IMR-90 (cell line): ENCODE data around the gene SLF2. TPM values are rescaled to one million over a fixed set of nuclear protein-coding genes. Genes with fewer than 3 reads are reported as not detected.

ENCODE experiments used
- ATAC-seq: fragments of 200-7000 bp; cut with Tn5 transposase; 2 replicates; pipeline ENCODE4 v1.9.1; 2020; ENCODE audit warnings: low read depth, mild to moderate bottlenecking, moderate library complexity
- BruUV-seq: library from RNA; stranded (reverse); fragments of 400-500 nt; replicated peaks from 2 replicates; lab custom pipeline; 2021; lab: Mats Ljungman, UMichigan
- CTCF ChIA-PET: fragments of 300-600 bp; formaldehyde crosslinking; extraction: SDS; loops from one replicate; lab custom pipeline; 2021; ENCODE audit warnings: antibody characterized with exemption; lab: Yijun Ruan, JAX
- POLR2A ChIA-PET: fragments of 300-600 bp; sonication (Branson Sonifier 250); formaldehyde crosslinking; loops from one replicate; lab custom pipeline; 2022; ENCODE audit warnings: antibody characterized with exemption; ENCODE audit not compliant: unreplicated experiment; lab: Charles Lee
- DNase-seq: peaks from one replicate; pipeline ENCODE4 v3.0.0; 2013
- H2AFZ ChIP-seq: replicated peaks from 2 replicates; pipeline ENCODE3; 2013; ENCODE audit warnings: low read length, mild to moderate bottlenecking; ENCODE audit not compliant: poor library complexity
- H2AK5ac ChIP-seq: 2 replicates; pipeline ENCODE4 v1.6.1; 2013; ENCODE audit warnings: low read depth, low read length, inconsistent platforms
- H2AK9ac ChIP-seq: replicated peaks from 2 replicates; pipeline ENCODE3; 2013; ENCODE audit warnings: mild to moderate bottlenecking, low read depth, low read length, moderate library complexity; ENCODE audit not compliant: poor library complexity
- H2BK120ac ChIP-seq: 2 replicates; pipeline ENCODE4 v1.6.1; 2013; ENCODE audit warnings: low read depth, low read length, inconsistent platforms
- H2BK15ac ChIP-seq: 3 replicates; pipeline ENCODE4 v1.6.1; 2013; ENCODE audit warnings: low read depth, low read length, inconsistent platforms
- H2BK20ac ChIP-seq: 2 replicates; pipeline ENCODE4 v1.6.1; 2013; ENCODE audit warnings: low read depth, mild to moderate bottlenecking, inconsistent platforms, low read length, moderate library complexity
- H2BK5ac ChIP-seq: 2 replicates; pipeline ENCODE4 v1.6.1; 2013; ENCODE audit warnings: mild to moderate bottlenecking, low read depth, low read length, inconsistent platforms; ENCODE audit not compliant: poor library complexity, severe bottlenecking
- H3K14ac ChIP-seq: replicated peaks from 2 replicates; pipeline ENCODE4 v1.6.1; 2013; ENCODE audit warnings: low read depth, low read length, inconsistent platforms
- H3K18ac ChIP-seq: 2 replicates; pipeline ENCODE4 v1.6.1; 2013; ENCODE audit warnings: low read depth, low read length, control low read depth
- H3K23ac ChIP-seq: 2 replicates; pipeline ENCODE4 v1.6.1; 2013; ENCODE audit warnings: low read depth, low read length, inconsistent platforms
- H3K27ac ChIP-seq: 2 replicates; pipeline ENCODE4 v1.5.1; 2013; ENCODE audit warnings: mild to moderate bottlenecking, control low read depth, low read length; ENCODE audit not compliant: insufficient read depth
- H3K27me3 ChIP-seq: 2 replicates; pipeline ENCODE4 v1.6.1; 2013; ENCODE audit warnings: low read length; ENCODE audit not compliant: control insufficient read depth, insufficient read depth
- H3K36me3 ChIP-seq: 2 replicates; pipeline ENCODE4 v1.6.1; 2013; ENCODE audit warnings: low read length, mixed read lengths; ENCODE audit not compliant: control insufficient read depth, insufficient read depth
- H3K4ac ChIP-seq: 2 replicates; pipeline ENCODE4 v1.6.1; 2013; ENCODE audit warnings: low read depth, low read length, inconsistent platforms
- H3K4me1 ChIP-seq: 2 replicates; pipeline ENCODE4 v1.6.1; 2013; ENCODE audit warnings: low read length, mixed read lengths; ENCODE audit not compliant: control insufficient read depth, insufficient read depth
- H3K4me2 ChIP-seq: 2 replicates; pipeline ENCODE4 v1.6.1; 2013; ENCODE audit warnings: low read depth, mild to moderate bottlenecking, control low read depth, low read length, moderate library complexity
- H3K4me3 ChIP-seq: 2 replicates; pipeline ENCODE4 v1.5.1; 2013; ENCODE audit warnings: low read depth, mild to moderate bottlenecking, control low read depth, low read length, moderate library complexity; ENCODE audit not compliant: insufficient read depth
- H3K56ac ChIP-seq: 2 replicates; pipeline ENCODE4 v1.6.1; 2013; ENCODE audit warnings: low read length, inconsistent platforms; ENCODE audit not compliant: insufficient read depth; ENCODE audit errors: extremely low read depth
- H3K79me1 ChIP-seq, 2 experiments: 2 replicates each; pipeline ENCODE4 v1.6.1; 2013; ENCODE audit warnings: low read length in 2 of 2, inconsistent platforms in 1 of 2, low read depth in 1 of 2
- H3K9ac ChIP-seq: 2 replicates; pipeline ENCODE4 v1.6.1; 2013; ENCODE audit warnings: low read depth, low read length, control low read depth
- H3K9me1 ChIP-seq: 2 replicates; pipeline ENCODE4 v1.6.1; 2013; ENCODE audit warnings: low read length, inconsistent platforms; ENCODE audit not compliant: insufficient read depth
- H3K9me3 ChIP-seq: 2 replicates; pipeline ENCODE4 v1.6.1; 2013; ENCODE audit warnings: low read length; ENCODE audit not compliant: control insufficient read depth, insufficient read depth
- H4K20me1 ChIP-seq: 2 replicates; pipeline ENCODE4 v1.6.1; 2013; ENCODE audit warnings: low read length, inconsistent platforms; ENCODE audit not compliant: insufficient read depth
- H4K5ac ChIP-seq: 2 replicates; pipeline ENCODE4 v1.6.1; 2013; ENCODE audit warnings: mild to moderate bottlenecking, low read depth, low read length, control low read depth
- H4K8ac ChIP-seq, 2 experiments: 2 replicates each; pipeline ENCODE4 v1.6.1; 2013; ENCODE audit warnings: low read depth in 2 of 2, low read length in 2 of 2, control low read depth in 1 of 2, inconsistent platforms in 1 of 2
- H4K91ac ChIP-seq: 2 replicates; pipeline ENCODE4 v1.6.1; 2013; ENCODE audit warnings: low read depth, low read length, inconsistent platforms; ENCODE audit not compliant: insufficient read depth
- BHLHE40 ChIP-seq: fragments of 150-350 bp; IDR thresholded peaks from 2 replicates; pipeline ENCODE4 v1.6.1; 2016; ENCODE audit warnings: mild to moderate bottlenecking, low read depth, low read length
- CTCF ChIP-seq: conservative IDR thresholded peaks from 2 replicates; pipeline ENCODE4 v1.5.1; 2012; ENCODE audit warnings: mild to moderate bottlenecking, low read depth, low read length, improper control_type of control experiment
- MAZ ChIP-seq: IDR thresholded peaks from 2 replicates; pipeline ENCODE4 v1.6.1; 2012; ENCODE audit warnings: low read depth, mild to moderate bottlenecking, low read length, improper control_type of control experiment, moderate library complexity, borderline replicate concordance
- POLR2A ChIP-seq: IDR thresholded peaks from 2 replicates; pipeline ENCODE4 v1.6.1; 2012; ENCODE audit warnings: mild to moderate bottlenecking, low read depth, low read length
- RAD21 ChIP-seq: IDR thresholded peaks from 2 replicates; pipeline ENCODE4 v1.6.1; 2012; ENCODE audit warnings: low read length, improper control_type of control experiment
- WGBS, 2 experiments: methylation state at CpG; one replicate each; pipeline versions ENCODE4 v1.1.5 to v1.1.7; 2013; ENCODE audit warnings: missing lambda C conversion rate in 2 of 2; ENCODE audit not compliant: insufficient read length in 1 of 2; ENCODE audit errors: extremely low coverage in 2 of 2; 5-methylcytosine and 5-hydroxymethylcytosine counted together
- dilution Hi-C: fragments of 300-500 bp; cut with HindIII; formaldehyde crosslinking; loops from one replicate; pipeline ENCODE4 v1.14.3; 2018; ENCODE audit warnings: low sequenced_read_pairs; ENCODE audit not compliant: unreplicated experiment
- in situ Hi-C: fragments of 300-500 bp; cut with MboI; formaldehyde crosslinking; loops from 3 replicates; pipeline ENCODE4 v1.14.3; 2019; ENCODE audit warnings: low sequenced_read_pairs, inconsistent platforms, mixed read lengths
- intact Hi-C: fragments of 100-400 bp; cut with micrococcal nuclease; formaldehyde crosslinking; loops from 2 replicates; pipeline ENCODE4 v1.10.0; 2022
- polyA plus RNA-seq, 3 experiments: library from polyadenylated mRNA; depleted of rRNA; stranded (reverse); fragments of >200 nt; gene quantifications; 2 replicates each; pipeline ENCODE4 v1.2.3, GENCODE V29; 2012; ENCODE audit warnings: low replicate concordance in 1 of 3
- total RNA-seq: library from RNA; depleted of rRNA; stranded (reverse); fragments of >200 nt; gene quantifications from 2 replicates; pipeline ENCODE4 v1.2.3, GENCODE V29; 2012

Gene SLF2
- total and polyA plus RNA-seq, 2 of the 4 experiments (the other 2 are of a cell fraction), result 8.5 to 21.7 TPM

DNA sequence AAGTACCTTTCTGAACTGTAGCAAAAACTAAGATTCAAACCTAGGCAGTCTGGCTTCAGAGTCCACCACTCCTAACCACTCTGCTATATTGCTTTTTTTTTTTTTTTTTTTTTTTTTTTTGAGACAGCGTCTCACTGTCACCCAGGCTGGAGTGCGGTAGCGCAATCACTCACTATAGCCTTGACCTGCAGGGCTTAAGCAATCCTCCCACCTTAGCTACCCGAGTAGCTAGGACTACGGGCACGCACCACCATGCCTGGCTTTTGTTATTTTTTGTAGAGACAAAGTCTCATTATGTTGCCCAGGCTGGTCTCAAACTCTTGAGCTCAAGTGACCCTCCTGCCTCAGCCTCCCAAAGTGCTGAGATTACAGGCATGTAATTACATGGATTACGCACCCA is 10.1 kb upstream of the SLF2 start:
- H3K56ac ChIP-seq, result no peak overlapping the region
- H3K4me3 ChIP-seq, result no peak overlapping the region
- H2BK15ac ChIP-seq, result no peak overlapping the region
- in situ Hi-C loops (no loop called here), intact Hi-C loops (no loop called here), dilution Hi-C loops (no loop called here)
- H2AFZ ChIP-seq, result no peak overlapping the region
- H2AK9ac ChIP-seq, result no peak overlapping the region
- H4K5ac ChIP-seq, result no peak overlapping the region
- no peak for ATAC-seq
- no peak overlapping the region for H3K9ac ChIP-seq
- no peak overlapping the region for H2BK20ac ChIP-seq
- no peak overlapping the region for H2AK5ac ChIP-seq
- ChIA-PET CTCF (no interaction called here), POLR2A (no interaction called here)
- H3K23ac ChIP-seq, result no peak overlapping the region
- 0 out of 2 replicates have a peak, but pooled peaks cover 2% of the 10 kb centered on the region for H3K9me1 ChIP-seq
- no TSS peak for BruUV-seq
- H3K14ac ChIP-seq, result no peak overlapping the region
- no peak overlapping the region for H4K8ac ChIP-seq
- no peaks in the 10 kb centered on the region for H3K9me3 ChIP-seq
- no peak for DNase-seq
- no peaks in the 10 kb centered on the region for H3K79me1 ChIP-seq
- no peak overlapping the region for H3K18ac ChIP-seq
- H2BK120ac ChIP-seq, result no peak overlapping the region
- TF ChIP-seq MAZ, result no peak
- TF ChIP-seq RAD21, result no peak
- no peak for TF ChIP-seq CTCF
- no peak for TF ChIP-seq POLR2A
- TF ChIP-seq BHLHE40, result no peak
- H4K20me1 ChIP-seq, result no peaks in the 10 kb centered on the region
- H3K36me3 ChIP-seq, result no peaks in the 10 kb centered on the region
- peaks cover 5% of the 10 kb centered on the region; the same call in 1 of the 2 replicates for H3K27me3 ChIP-seq
- H3K27ac ChIP-seq, result no peak overlapping the region
- no peak overlapping the region for H4K91ac ChIP-seq
- 90% methylated on average over 2 of the region's 7 CpGs; no CpG with 5 or more reads in 1 of the 2 experiments for WGBS, 2 experiments
- H3K4me2 ChIP-seq, result no peak overlapping the region
- H3K4ac ChIP-seq, result no peak overlapping the region
- H3K4me1 ChIP-seq, result 0 out of 2 replicates have a peak, but pooled peaks cover 3% of the 10 kb centered on the region
- no peak overlapping the region for H2BK5ac ChIP-seq
